Trophoblast cell (in vitro differentiated cells and primary cell): ENCODE data around the gene CDR2L.

Source experiments
- DNase-seq, 2 donors: peaks; one replicate each; pipeline ENCODE4 v3.0.0-alpha.2; 2016
- H2AFZ ChIP-seq: 2 replicates; pipeline ENCODE4 v1.6.1; 2013; ENCODE audit warnings: low read length, moderate library complexity, mild to moderate bottlenecking; ENCODE audit not compliant: insufficient read depth, poor library complexity
- H2AK5ac ChIP-seq: 2 replicates; pipeline ENCODE4 v1.6.1; 2013; ENCODE audit warnings: mild to moderate bottlenecking, low read length
- H2BK120ac ChIP-seq: 2 replicates; pipeline ENCODE4 v1.6.1; 2013; ENCODE audit warnings: low read length, mild to moderate bottlenecking, moderate library complexity; ENCODE audit not compliant: insufficient read depth, poor library complexity
- H2BK12ac ChIP-seq: 2 replicates; pipeline ENCODE4 v1.6.1; 2013; ENCODE audit warnings: mild to moderate bottlenecking, low read length, moderate library complexity
- H2BK5ac ChIP-seq: 2 replicates; pipeline ENCODE4 v1.6.1; 2013; ENCODE audit warnings: low read length, low read depth, moderate library complexity, mild to moderate bottlenecking; ENCODE audit not compliant: poor library complexity
- H3K14ac ChIP-seq: 2 replicates; pipeline ENCODE4 v1.6.1; 2013; ENCODE audit warnings: mild to moderate bottlenecking, low read length
- H3K18ac ChIP-seq: 2 replicates; pipeline ENCODE4 v1.6.1; 2013; ENCODE audit warnings: mild to moderate bottlenecking, low read length
- H3K23ac ChIP-seq: 2 replicates; pipeline ENCODE4 v1.6.1; 2013; ENCODE audit warnings: low read length
- H3K27ac ChIP-seq: 2 replicates; pipeline ENCODE4 v1.5.1; 2013; ENCODE audit warnings: low read depth, mild to moderate bottlenecking, inconsistent platforms, low read length, moderate library complexity
- H3K27me3 ChIP-seq: 2 replicates; pipeline ENCODE4 v1.6.1; 2013; ENCODE audit warnings: inconsistent platforms, mild to moderate bottlenecking, low read length, moderate library complexity; ENCODE audit not compliant: insufficient read depth
- H3K36me3 ChIP-seq, 2 experiments: 1 replicate in 1 of 2; 2 replicates in 1 of 2; pipeline ENCODE4 v1.6.1; 2013; ENCODE audit warnings: low read length in 2 of 2, mild to moderate bottlenecking in 2 of 2, moderate library complexity in 1 of 2; ENCODE audit not compliant: insufficient read depth in 2 of 2, control insufficient read depth in 1 of 2
- H3K4ac ChIP-seq: 2 replicates; pipeline ENCODE4 v1.6.1; 2013; ENCODE audit warnings: low read depth, mild to moderate bottlenecking, low read length, moderate library complexity
- H3K4me1 ChIP-seq, 2 experiments: 1 replicate in 1 of 2; 2 replicates in 1 of 2; pipeline ENCODE4 v1.6.1; 2013; ENCODE audit warnings: low read length in 2 of 2, mild to moderate bottlenecking in 2 of 2, moderate library complexity in 1 of 2; ENCODE audit not compliant: insufficient read depth in 2 of 2, control insufficient read depth in 1 of 2
- H3K4me2 ChIP-seq: 2 replicates; pipeline ENCODE4 v1.6.1; 2013; ENCODE audit warnings: inconsistent platforms, mild to moderate bottlenecking, low read length, moderate library complexity
- H3K4me3 ChIP-seq: 2 replicates; pipeline ENCODE4 v1.5.1; 2013; ENCODE audit warnings: mild to moderate bottlenecking, low read depth, low read length, inconsistent platforms
- H3K79me1 ChIP-seq: one replicate; pipeline ENCODE4 v1.6.1; 2013; ENCODE audit warnings: low read length
- H3K79me2 ChIP-seq: 2 replicates; pipeline ENCODE4 v1.6.1; 2013; ENCODE audit warnings: low read length, mild to moderate bottlenecking; ENCODE audit not compliant: control insufficient read depth, insufficient read depth, poor library complexity
- H3K9ac ChIP-seq: 2 replicates; pipeline ENCODE4 v1.6.1; 2013; ENCODE audit warnings: mild to moderate bottlenecking, low read length
- H3K9me3 ChIP-seq: 2 replicates; pipeline ENCODE4 v1.6.1; 2013; ENCODE audit warnings: low read depth, mild to moderate bottlenecking, control low read depth, inconsistent platforms, low read length; ENCODE audit not compliant: insufficient read depth
- H4K12ac ChIP-seq: 2 replicates; pipeline ENCODE4 v1.6.1; 2013; ENCODE audit warnings: low read depth, mild to moderate bottlenecking, low read length, moderate library complexity
- H4K8ac ChIP-seq: 2 replicates; pipeline ENCODE4 v1.6.1; 2013; ENCODE audit warnings: low read depth, mild to moderate bottlenecking, low read length, moderate library complexity
- H4K91ac ChIP-seq: one replicate; pipeline ENCODE4 v1.6.1; 2013; ENCODE audit warnings: low read depth, mild to moderate bottlenecking, low read length, moderate library complexity
- WGBS: extraction: QIAGEN DNeasy Blood & Tissue Kit; methylation state at CpG from one replicate; pipeline ENCODE4 v1.1.7; 2013; ENCODE audit warnings: missing lambda C conversion rate; ENCODE audit not compliant: insufficient read length, insufficient coverage; ENCODE audit errors: extremely low coverage; 5-methylcytosine and 5-hydroxymethylcytosine counted together

CDR2L gene

DNA sequence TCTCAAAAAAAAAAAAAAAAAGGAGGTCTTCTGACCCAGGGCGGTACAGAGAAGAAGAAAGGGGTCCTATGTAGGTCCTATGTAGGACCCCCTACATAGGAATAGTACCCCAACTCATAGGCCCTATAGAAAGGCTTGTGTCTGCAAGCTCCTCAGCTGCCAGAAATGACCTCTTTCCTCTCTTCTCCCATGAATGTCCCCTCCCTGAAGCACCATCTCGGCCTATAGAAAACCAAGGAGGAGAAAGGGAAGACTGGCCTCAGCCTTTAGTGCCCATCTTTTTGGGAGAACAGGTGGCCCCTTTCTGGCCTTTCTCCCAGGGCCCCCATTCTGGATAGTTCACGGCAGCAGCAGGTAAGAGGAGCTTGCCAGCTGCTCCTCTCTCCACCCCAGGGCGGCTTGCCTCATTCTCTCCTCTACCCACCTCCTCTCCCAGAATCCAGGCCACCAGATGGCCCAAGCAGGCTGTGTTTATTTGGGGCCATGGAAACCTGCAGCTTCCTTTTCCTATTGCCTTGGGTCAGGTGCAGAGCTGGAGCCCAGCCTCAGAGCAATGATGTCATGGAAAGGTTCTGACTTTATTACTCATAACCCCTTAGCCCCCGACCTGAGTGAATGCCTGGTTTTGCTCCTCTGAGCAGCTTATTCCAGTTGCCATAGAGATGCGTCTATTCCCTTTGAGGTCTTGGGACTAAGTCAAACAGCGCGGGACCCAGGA, 23.4 kb downstream of the CDR2L start:
- DNase-seq, result peak; percentile 93 to 97
- peak overlapping the region; percentile 37 for H4K12ac ChIP-seq
- no peak overlapping the region for H2BK12ac ChIP-seq
- H3K18ac ChIP-seq, result no peak overlapping the region
- no peak overlapping the region for H2AFZ ChIP-seq
- H3K14ac ChIP-seq, result no peak overlapping the region
- no peak overlapping the region for H3K23ac ChIP-seq
- no peak overlapping the region for H2BK120ac ChIP-seq
- H3K4me1 ChIP-seq, result peaks cover 15 to 23% of the 10 kb centered on the region in 2 experiments
- no peak overlapping the region for H4K8ac ChIP-seq
- H2BK5ac ChIP-seq, result no peak overlapping the region
- no peaks in the 10 kb centered on the region for H3K27me3 ChIP-seq
- H3K79me1 ChIP-seq, result peaks cover 12% of the 10 kb centered on the region
- WGBS, result no CpG with 5 or more reads among the region's 8 CpGs
- H3K4me2 ChIP-seq, result peak overlapping the region; percentile 4
- peaks cover 5% of the 10 kb centered on the region for H3K79me2 ChIP-seq
- no peak overlapping the region for H3K9ac ChIP-seq
- no peak overlapping the region for H3K4ac ChIP-seq
- no peak overlapping the region for H3K27ac ChIP-seq
- no peaks in the 10 kb centered on the region for H3K9me3 ChIP-seq
- no peaks in the 10 kb centered on the region for H3K36me3 ChIP-seq
- no peak overlapping the region for H2AK5ac ChIP-seq
- H4K91ac ChIP-seq, result no peak overlapping the region
- no peak overlapping the region for H3K4me3 ChIP-seq

DNA sequence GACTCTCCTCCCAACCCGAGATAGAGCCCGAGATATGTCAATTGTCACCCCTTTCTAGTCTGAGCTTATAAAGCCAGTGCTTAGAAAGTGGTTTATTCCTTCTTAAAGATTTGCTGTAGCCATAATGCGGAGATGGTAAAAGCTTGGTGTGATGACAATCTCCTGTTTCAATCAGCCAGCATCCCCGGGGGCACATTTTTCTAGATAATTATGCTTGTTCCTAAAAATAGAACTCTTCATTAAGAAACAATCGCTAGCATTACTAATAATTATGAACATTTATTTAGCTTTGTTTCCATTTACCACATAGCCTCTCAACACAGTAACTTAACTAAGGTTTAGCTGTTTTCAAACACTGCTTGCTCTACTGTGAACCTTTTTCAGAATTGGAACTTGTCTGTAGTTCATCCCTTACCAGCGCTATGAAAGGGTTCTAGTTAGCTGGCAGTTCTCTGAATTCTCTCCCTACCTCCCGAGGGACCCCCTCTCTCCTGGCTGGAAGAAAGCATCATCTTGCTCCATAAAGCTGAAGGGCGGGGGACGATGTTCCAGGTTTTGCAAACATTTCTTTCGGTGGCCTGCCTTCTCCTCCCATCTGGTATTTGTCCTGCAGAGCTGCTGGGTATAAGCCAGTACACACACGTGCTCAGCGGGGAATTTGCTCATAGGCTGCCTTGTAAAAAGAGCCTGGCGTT, 24.1 kb downstream of the CDR2L start:
- no peaks in the 10 kb centered on the region for H3K9me3 ChIP-seq
- peak overlapping the region; percentile 82 for H3K27ac ChIP-seq
- peaks cover 15 to 23% of the 10 kb centered on the region in 2 experiments for H3K4me1 ChIP-seq
- no peak overlapping the region for H2BK5ac ChIP-seq
- H4K8ac ChIP-seq, result peak overlapping the region; percentile 98
- H2AK5ac ChIP-seq, result no peak overlapping the region
- no peak overlapping the region for H3K9ac ChIP-seq
- DNase-seq, result peak; percentile 43 to 85
- H3K79me2 ChIP-seq, result peaks cover 5% of the 10 kb centered on the region
- no peak overlapping the region for H3K4me3 ChIP-seq
- H3K4ac ChIP-seq, result no peak overlapping the region
- H3K14ac ChIP-seq, result no peak overlapping the region
- no peak overlapping the region for H3K18ac ChIP-seq
- H2AFZ ChIP-seq, result no peak overlapping the region
- H3K79me1 ChIP-seq, result peaks cover 12% of the 10 kb centered on the region
- no peak overlapping the region for H2BK120ac ChIP-seq
- no peak overlapping the region for H2BK12ac ChIP-seq
- WGBS, result no CpG with 5 or more reads among the region's 13 CpGs
- no peaks in the 10 kb centered on the region for H3K27me3 ChIP-seq
- H3K4me2 ChIP-seq, result peak overlapping the region; percentile 85
- H3K23ac ChIP-seq, result no peak overlapping the region
- peak overlapping the region; percentile 90 for H4K91ac ChIP-seq
- peak overlapping the region; percentile 97 for H4K12ac ChIP-seq
- peaks cover 0 to 1% of the 10 kb centered on the region in 2 experiments for H3K36me3 ChIP-seq

DNA sequence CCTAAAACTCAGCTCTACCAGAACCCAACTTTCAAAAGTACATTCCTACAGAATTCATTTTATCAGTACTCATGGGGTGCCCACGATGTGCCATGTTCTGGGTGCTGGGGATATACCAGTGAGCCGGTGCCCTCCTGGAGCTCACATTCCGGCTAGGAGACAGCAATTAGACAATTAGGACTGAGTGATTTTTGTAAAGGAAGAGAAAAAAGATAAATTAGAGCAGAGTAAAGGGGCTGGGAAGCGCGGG, 24.6 kb downstream of the CDR2L start:
- Histone ChIP-seq H3K79me2 (peaks cover 5% of the 10 kb centered on the region), H3K4ac (no peak overlapping the region), H2AK5ac (no peak overlapping the region), H3K23ac (no peak overlapping the region), H3K27me3 (no peaks in the 10 kb centered on the region), H3K4me3 (peak overlapping the region; percentile 86), H4K12ac (peak overlapping the region; percentile 97), H3K27ac (peak overlapping the region; percentile 82), H4K91ac (peak overlapping the region; percentile 90), H3K36me3 (peaks cover 0 to 2% of the 10 kb centered on the region in 2 experiments), H2BK120ac (peak overlapping the region; percentile 76), H2BK12ac (no peak overlapping the region), H2BK5ac (peak overlapping the region; percentile 34), H2AFZ (peak overlapping the region; percentile 97), H3K14ac (peak overlapping the region; percentile 89), H3K4me1 (peaks cover 15 to 23% of the 10 kb centered on the region in 2 experiments), H4K8ac (peak overlapping the region; percentile 98), H3K18ac (peak overlapping the region; percentile 85), H3K79me1 (peaks cover 12% of the 10 kb centered on the region), H3K9ac (peak overlapping the region; percentile 8), H3K4me2 (peak overlapping the region; percentile 85), H3K9me3 (no peaks in the 10 kb centered on the region)
- WGBS, result no CpG with 5 or more reads among the region's 5 CpGs
- DNase-seq, result no peak

DNA sequence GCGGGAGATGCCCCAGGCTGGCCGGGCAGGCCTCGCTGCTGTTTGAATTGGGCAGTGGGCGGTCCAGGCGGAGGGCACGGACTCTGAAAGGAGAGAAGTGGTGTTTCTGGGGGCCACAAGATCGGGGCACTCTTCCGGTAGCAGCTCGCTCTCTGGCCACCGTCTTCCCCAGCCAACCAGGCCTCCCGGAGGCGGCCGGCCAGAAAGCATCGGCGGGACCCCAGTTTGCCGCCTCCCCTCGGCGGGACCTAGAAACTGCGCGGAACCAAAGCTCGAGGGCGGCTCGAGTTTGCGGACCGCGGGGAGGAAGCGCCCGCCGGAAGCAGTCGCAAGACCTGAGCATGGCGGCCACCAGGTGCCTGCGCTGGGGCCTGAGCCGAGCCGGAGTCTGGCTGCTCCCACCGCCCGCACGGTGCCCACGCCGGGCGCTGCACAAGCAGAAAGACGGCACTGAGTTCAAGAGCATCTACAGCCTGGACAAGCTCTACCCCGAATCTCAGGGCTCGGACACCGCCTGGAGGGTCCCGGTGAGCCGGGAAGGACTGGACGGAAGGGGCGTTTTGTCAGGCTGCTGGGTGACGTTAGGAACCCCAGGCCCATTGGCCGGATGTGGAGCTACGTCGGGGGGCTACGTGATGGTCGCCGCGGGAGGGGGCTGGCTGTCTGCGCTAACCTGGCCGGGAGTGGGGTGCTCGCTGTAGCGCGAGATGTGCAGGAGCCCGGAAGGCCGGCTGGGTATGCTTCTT, 25.1 kb downstream of the CDR2L start, which contains the start of gene MRPL58:
MRPL58 (plus strand) TSS at position 325 of the 746 bp plus-strand sequence; CDS start at position 342, 17 bp downstream.
- peak within 1 kb of the TSS; percentile 86 for H3K4me3 ChIP-seq
- peaks cover 12% of the 10 kb centered on the region for H3K79me1 ChIP-seq

More for the DNA sequence above, 25.1 kb downstream of the CDR2L start, which contains the start of gene MRPL58:
- H3K4me1 ChIP-seq, result peaks cover 15 to 23% of the 10 kb centered on the region in 2 experiments
- WGBS, result no CpG with 5 or more reads among the region's 63 CpGs
- DNase-seq, result peak; percentile 67 to 86
- H4K12ac ChIP-seq, result peak within 1 kb of the TSS; percentile 97
- H3K9me3 ChIP-seq, result no peaks in the 10 kb centered on the region
- peak within 1 kb of the TSS; percentile 90 for H2BK120ac ChIP-seq
- H2BK12ac ChIP-seq, result no peak within 1 kb of the TSS
- H3K27me3 ChIP-seq, result no peaks in the 10 kb centered on the region
- H3K23ac ChIP-seq, result no peak within 1 kb of the TSS
- H3K4ac ChIP-seq, result peak within 1 kb of the TSS; percentile 71
- H3K27ac ChIP-seq, result peak within 1 kb of the TSS; percentile 82
- peak within 1 kb of the TSS; percentile 97 for H2AFZ ChIP-seq
- peaks cover 5% of the 10 kb centered on the region for H3K79me2 ChIP-seq
- H2AK5ac ChIP-seq, result no peak within 1 kb of the TSS
- peak within 1 kb of the TSS; percentile 85 for H3K18ac ChIP-seq
- peaks cover 0 to 2% of the 10 kb centered on the region in 2 experiments for H3K36me3 ChIP-seq
- H3K9ac ChIP-seq, result peak within 1 kb of the TSS; percentile 78
- H4K91ac ChIP-seq, result peak within 1 kb of the TSS; percentile 90
- peak within 1 kb of the TSS; percentile 85 for H3K4me2 ChIP-seq
- H2BK5ac ChIP-seq, result peak within 1 kb of the TSS; percentile 87
- H3K14ac ChIP-seq, result peak within 1 kb of the TSS; percentile 89
- H4K8ac ChIP-seq, result peak within 1 kb of the TSS; percentile 98
